Measurements from ENCODE around the gene M1AP. TPM values are rescaled to one million over a fixed set of nuclear protein-coding genes. Genes with fewer than 3 reads are reported as not detected.

Gene M1AP
- total RNA-seq, 1 donor from 2014 or later, result 0.75 TPM

GRCh38 chr2:74584088-74584645, 64.0 kb downstream of the M1AP start:
- no peak overlapping the region for H3K27ac ChIP-seq
- H3K36me3 ChIP-seq, result no peaks in the 10 kb centered on the region
- no peaks in the 10 kb centered on the region for H3K9me3 ChIP-seq (ENCODE audit: low read depth)
- no peaks in the 10 kb centered on the region for H4K20me1 ChIP-seq (ENCODE audit: low read depth)
- H3K4me1 ChIP-seq, result no peaks in the 10 kb centered on the region
- Mint-ChIP-seq H3K36me3 (no peaks in the 10 kb centered on the region), H3K9me3 (no peaks in the 10 kb centered on the region), H3K4me1 (peaks cover 21% of the 10 kb centered on the region), H3K4me3 (no peak overlapping the region), H3K27ac (no peak overlapping the region), H3K27me3 (ENCODE audit: insufficient read depth, low read depth) (no peaks in the 10 kb centered on the region)
- no peaks in the 10 kb centered on the region for H3F3A ChIP-seq (ENCODE audit: low read depth)
- H3K27me3 ChIP-seq, result no peaks in the 10 kb centered on the region
- H3K4me3 ChIP-seq, result no peak overlapping the region
- no peak for DNase-seq (ENCODE audit: low spot score)
- H3K79me2 ChIP-seq (ENCODE audit: low read depth), result no peaks in the 10 kb centered on the region
- TF ChIP-seq EZH2 (IDR thresholded peaks at IDR 0.05) (no peak), EZH2phosphoT487 (IDR thresholded peaks at IDR 0.05) (no peak), CTCF (IDR thresholded peaks at IDR 0.05) (no peak)
- H2AFZ ChIP-seq (replicated peaks), result no peak overlapping the region
- H3K9ac ChIP-seq, result no peak overlapping the region
- no peak overlapping the region for H3K4me2 ChIP-seq

GRCh38 chr2:74583504-74583903, 64.6 kb downstream of the M1AP start:
- H3F3A ChIP-seq (ENCODE audit: low read depth), result no peaks in the 10 kb centered on the region
- no peaks in the 10 kb centered on the region for H3K4me1 ChIP-seq
- no peaks in the 10 kb centered on the region for H3K36me3 ChIP-seq
- H3K9ac ChIP-seq, result no peak overlapping the region
- H3K27me3 ChIP-seq, result no peaks in the 10 kb centered on the region
- H3K27me3 Mint-ChIP-seq (ENCODE audit: insufficient read depth, low read depth), result no peaks in the 10 kb centered on the region
- no peaks in the 10 kb centered on the region for H3K79me2 ChIP-seq (ENCODE audit: low read depth)
- H3K9me3 ChIP-seq (ENCODE audit: low read depth), result no peaks in the 10 kb centered on the region
- H3K27ac ChIP-seq, result no peak overlapping the region
- no peaks in the 10 kb centered on the region for H3K36me3 Mint-ChIP-seq
- no peaks in the 10 kb centered on the region for H4K20me1 ChIP-seq (ENCODE audit: low read depth)
- no peak overlapping the region for H3K4me2 ChIP-seq
- no peak overlapping the region for H3K4me3 Mint-ChIP-seq
- H3K4me1 Mint-ChIP-seq, result peaks cover 16% of the 10 kb centered on the region
- H3K4me3 ChIP-seq, result no peak overlapping the region
- H2AFZ ChIP-seq (replicated peaks), result no peak overlapping the region
- no peak for DNase-seq (ENCODE audit: low spot score)
- H3K27ac Mint-ChIP-seq, result peak overlapping the region; percentile 6
- no peak for TF ChIP-seq EZH2phosphoT487 (IDR thresholded peaks at IDR 0.05)
- no peak for TF ChIP-seq EZH2 (IDR thresholded peaks at IDR 0.05)
- TF ChIP-seq CTCF (IDR thresholded peaks at IDR 0.05), result no peak
- H3K9me3 Mint-ChIP-seq, result no peaks in the 10 kb centered on the region

GRCh38 chr2:74582184-74582583, 65.9 kb downstream of the M1AP start:
- no peak overlapping the region for H3K9ac ChIP-seq
- no peak overlapping the region for H3K27ac Mint-ChIP-seq
- no peaks in the 10 kb centered on the region for H3K36me3 ChIP-seq
- H3K4me1 ChIP-seq, result no peaks in the 10 kb centered on the region
- no peak overlapping the region for H3K4me2 ChIP-seq
- H3K79me2 ChIP-seq (ENCODE audit: low read depth), result no peaks in the 10 kb centered on the region
- H3K27me3 Mint-ChIP-seq (ENCODE audit: insufficient read depth, low read depth), result peaks cover 2% of the 10 kb centered on the region
- no peaks in the 10 kb centered on the region for H4K20me1 ChIP-seq (ENCODE audit: low read depth)
- no peaks in the 10 kb centered on the region for H3K27me3 ChIP-seq
- TF ChIP-seq EZH2 (IDR thresholded peaks at IDR 0.05) (no peak), CTCF (IDR thresholded peaks at IDR 0.05) (no peak), EZH2phosphoT487 (IDR thresholded peaks at IDR 0.05) (no peak)
- no peak overlapping the region for H2AFZ ChIP-seq (replicated peaks)
- no peaks in the 10 kb centered on the region for H3K9me3 ChIP-seq (ENCODE audit: low read depth)
- H3K4me1 Mint-ChIP-seq, result peaks cover 18% of the 10 kb centered on the region
- no peak overlapping the region for H3K27ac ChIP-seq
- DNase-seq (ENCODE audit: low spot score), result no peak
- H3K9me3 Mint-ChIP-seq, result no peaks in the 10 kb centered on the region
- no peak overlapping the region for H3K4me3 ChIP-seq
- no peaks in the 10 kb centered on the region for H3F3A ChIP-seq (ENCODE audit: low read depth)
- H3K4me3 Mint-ChIP-seq, result no peak overlapping the region
- no peaks in the 10 kb centered on the region for H3K36me3 Mint-ChIP-seq

Measured in neural progenitor cell (in vitro differentiated cells).